SHP77 (cell line): ENCODE results near the gene METTL23.

Experiments
- DNase-seq, 2 experiments: peaks; one replicate each; lab custom pipeline; 2025; lab: John Stamatoyannopoulos, UW

METTL23 gene, protein sequence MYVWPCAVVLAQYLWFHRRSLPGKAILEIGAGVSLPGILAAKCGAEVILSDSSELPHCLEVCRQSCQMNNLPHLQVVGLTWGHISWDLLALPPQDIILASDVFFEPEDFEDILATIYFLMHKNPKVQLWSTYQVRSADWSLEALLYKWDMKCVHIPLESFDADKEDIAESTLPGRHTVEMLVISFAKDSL

GRCh38 chr17:76726776-76727718, at the start of gene METTL23:
TSS of gene METTL23 (plus strand) at chr17:76726839. CDS start at chr17:76729711, 2,872 bp downstream.
- DNase-seq = peak; percentile 57 to 71

DNA sequence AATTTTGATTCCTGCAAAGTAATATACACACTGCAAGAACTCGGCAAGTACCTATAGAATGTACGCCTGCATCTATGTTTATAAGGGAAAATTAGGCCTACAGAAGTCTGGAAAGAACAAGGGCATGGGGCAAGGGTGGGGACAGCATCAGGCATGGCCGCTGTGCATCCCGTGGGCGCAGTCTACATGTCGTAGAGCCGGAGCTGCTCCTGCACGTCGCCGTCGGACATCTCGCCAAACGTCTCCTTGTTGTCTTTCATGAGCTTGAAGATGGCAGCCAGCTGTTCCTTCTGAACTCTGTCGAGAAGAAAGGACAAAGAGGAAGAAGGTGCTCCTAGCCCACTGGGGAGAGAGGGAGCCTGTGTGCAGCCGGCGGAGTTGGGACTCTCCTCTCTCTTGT, 49.2 kb upstream of the METTL23 start:
- no peak for DNase-seq

- DNase-seq = no peak
Measured at GRCh38 chr17:76678330-76678729, 48.3 kb upstream of the METTL23 start.

GRCh38 chr17:76679239-76679638, 47.4 kb upstream of the METTL23 start:
- no peak for DNase-seq

- DNase-seq = peak; percentile 68 to 75
Measured at GRCh38 chr17:76681222-76682137, 45.2 kb upstream of the METTL23 start.

DNA sequence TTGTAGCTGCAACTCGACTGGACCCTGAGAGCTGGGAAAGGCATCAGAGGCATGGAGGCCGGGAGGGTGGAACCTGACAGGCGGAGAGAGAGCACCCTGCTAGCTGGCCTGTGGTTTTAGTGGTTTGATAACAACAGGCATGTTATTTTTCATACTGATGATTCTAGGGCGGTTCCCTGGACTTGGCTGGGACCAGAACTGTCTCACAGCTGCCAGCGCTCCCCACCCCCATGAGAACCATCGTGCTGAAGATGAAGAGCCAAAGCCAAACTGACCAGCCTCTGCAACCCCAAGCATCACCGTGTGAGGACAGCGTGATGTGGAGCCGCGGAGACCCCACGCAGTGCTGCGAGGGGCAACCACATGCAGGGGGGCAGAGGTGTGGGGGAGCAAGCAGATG, 44.3 kb upstream of the METTL23 start:
- DNase-seq = no peak

- DNase-seq = no peak
Measured at GRCh38 chr17:76683011-76683755, 43.5 kb upstream of the METTL23 start.

- no peak for DNase-seq
Measured at GRCh38 chr17:76683921-76684745, 42.5 kb upstream of the METTL23 start.

- DNase-seq = no peak
Measured at GRCh38 chr17:76684756-76685155, 41.9 kb upstream of the METTL23 start.

DNA sequence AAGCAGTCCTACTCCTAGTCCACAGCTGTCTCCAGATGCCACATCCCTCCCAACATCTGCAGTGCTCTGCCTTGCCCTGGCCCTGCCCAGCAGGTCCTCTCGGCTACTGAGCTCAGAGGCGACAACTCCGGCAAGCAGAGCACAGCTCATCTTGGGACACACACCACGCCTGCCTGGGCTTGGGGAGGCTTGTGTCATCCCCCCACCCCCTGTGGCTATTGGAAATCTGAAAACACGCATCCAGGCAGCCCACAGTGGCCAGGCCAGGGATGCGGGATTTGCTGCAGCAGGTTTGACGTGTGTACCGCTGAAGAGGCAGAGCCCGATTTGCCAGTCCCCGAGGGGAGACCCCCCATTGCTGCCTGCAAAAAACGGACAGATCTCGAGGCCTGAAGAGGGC, 41.3 kb upstream of the METTL23 start:
- DNase-seq = no peak

- no peak for DNase-seq
Measured at GRCh38 chr17:76685846-76686245, 40.8 kb upstream of the METTL23 start.

DNA sequence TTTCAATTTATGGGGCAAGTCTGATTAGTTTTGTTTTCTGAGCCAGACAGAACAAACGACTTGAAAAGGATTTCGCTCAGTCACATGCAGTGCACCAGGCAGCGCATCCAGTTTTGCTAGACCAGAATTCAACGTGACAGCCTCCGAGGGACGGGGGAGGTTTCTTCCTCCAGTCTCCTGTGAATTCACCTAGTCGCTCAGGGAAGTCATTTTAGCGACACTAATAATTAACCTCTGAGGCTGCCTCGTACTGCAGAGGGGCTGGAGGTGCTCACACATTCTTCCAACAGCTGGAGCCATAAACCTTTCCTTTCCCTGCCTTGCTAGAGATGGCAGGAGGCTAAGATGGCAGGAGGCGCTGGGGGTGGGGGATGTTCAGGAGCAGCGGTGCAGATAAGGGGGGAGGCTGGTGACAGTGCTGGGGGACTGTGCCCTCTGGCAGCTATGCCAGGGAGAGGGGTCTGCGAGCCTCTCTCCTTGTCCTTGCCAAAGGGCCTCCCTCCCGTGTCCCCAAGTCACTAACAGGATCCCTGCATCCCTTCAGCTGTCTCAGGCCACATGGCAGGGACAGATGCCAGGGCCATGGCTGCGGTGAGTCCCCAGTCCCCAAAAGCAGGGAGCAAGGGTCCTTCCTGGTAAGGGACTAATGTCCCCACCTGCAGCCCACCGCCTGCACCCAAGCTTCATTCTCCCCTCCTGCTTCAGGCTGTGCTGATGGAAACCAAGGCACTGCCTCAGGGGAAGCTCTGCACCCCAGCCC, 39.9 kb upstream of the METTL23 start:
- DNase-seq = no peak

DNA sequence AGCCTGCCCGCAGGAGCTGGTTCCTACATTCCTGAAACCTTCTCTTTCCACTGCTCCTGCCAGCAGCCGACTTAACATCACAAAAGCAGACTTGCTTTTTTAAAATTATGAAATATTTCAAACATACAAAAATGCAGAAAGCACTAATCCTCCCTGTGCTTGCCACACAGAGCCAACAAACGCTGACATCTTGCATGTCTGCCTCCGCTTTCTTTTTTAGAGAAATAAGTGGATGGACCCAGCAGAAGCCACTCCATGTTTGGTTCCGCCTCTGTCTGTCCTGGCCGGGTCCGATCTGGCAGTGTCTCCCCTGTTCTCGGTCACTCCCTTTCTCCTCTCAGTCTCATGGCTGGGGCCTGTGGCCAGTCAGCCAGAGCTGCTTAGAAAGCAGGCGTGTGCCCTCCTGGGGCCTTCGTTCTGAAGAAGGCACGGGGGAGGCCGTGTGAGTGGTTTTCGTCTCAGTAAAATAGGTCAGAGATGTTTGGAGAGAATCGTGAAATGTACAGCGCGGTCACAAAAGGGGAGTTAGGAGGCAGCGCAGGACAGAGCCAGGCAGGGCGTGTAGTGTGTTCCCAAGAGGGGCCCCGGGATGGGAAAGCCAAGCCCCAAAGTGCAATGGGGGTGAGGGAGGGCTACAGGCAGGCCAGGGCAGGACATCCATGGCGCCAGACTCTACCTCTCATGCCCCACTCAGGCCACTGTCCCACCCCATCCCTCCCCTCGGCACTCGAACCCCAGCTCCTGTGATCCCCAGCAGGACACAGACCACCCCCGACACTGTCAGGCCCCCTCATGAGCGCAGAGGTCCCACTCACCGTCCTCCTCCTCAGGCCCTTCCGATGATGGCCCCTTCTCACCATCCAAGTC, 39.1 kb upstream of the METTL23 start:
- no peak for DNase-seq

DNA sequence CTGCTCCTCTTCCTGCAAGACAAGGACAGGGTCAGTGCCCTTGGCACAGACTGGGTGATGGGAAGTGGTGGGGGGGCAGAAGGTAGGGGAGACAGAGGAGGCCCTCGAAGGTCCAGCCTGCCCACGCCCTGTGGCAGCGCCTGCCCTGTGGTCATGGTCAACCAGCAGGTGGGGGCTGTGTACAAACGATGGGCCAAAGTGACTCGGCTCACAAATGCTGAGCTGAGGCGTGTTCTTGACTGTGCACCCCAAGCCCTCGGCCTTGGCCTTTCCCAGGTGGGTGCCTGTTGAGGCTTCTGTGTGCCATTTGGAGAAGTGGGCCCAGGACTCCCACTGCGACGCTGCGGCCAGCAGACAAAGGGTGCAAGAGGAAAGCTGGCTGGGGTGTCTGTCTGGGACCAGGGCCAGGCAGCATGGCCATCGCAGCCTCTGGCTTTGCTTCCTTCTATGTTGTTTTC, 38.4 kb upstream of the METTL23 start:
- no peak for DNase-seq

GRCh38 chr17:76689859-76690258, 36.8 kb upstream of the METTL23 start:
- no peak for DNase-seq

GRCh38 chr17:76690596-76691280, 35.9 kb upstream of the METTL23 start:
- no peak for DNase-seq

DNA sequence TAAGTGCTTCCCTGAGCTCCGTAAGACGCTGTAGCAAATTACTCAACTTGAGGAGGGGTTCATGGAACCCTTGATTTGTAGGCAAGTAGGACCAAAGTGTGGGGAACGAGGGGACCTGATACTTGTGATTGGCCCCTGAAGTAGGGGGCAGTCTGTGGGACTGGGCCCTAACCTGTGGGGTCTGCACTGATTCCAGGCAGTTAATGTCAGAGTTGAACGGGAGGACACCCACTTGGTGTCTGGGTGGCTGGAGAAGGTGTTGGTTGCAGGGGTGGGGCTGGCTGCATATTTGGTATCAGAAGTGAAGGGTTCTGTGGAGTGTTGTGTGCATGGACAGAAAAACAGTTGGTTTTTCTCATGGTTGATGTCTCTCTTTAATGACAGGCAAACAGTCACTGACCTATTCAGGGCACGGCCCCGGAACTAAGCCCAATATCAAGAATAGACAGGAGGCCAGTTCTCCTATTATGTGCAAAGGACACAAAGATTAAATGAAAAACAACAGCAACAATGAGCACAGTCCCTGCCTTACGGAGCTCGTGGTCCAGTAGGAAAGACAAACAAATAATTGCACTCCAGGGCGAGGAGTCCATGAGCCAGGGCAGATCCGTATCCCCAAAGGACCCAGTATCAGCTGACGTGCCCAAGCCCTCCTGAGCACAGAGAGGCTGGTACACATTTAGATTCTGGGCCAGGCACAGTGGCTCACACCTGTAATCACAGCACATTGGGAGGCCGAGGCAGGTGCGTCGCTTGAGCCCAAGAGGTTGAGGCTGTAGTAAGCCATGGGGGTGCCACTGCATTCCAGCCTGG, 35.1 kb upstream of the METTL23 start:
- no peak for DNase-seq
